Chondrocyte (in vitro differentiated cells): Measurements from ENCODE around the gene LRRTM4. TPM values are rescaled to one million over a fixed set of nuclear protein-coding genes. Genes with fewer than 3 reads are reported as not detected.

ENCODE experiments used
- DNase-seq: peaks from one replicate; pipeline ENCODE4 v3.0.0; 2021; ENCODE audit warnings: mixed read lengths, low spot score
- H3K27ac Mint-ChIP-seq: one replicate; pipeline ENCODE4 v1.8.0; 2021; ENCODE audit warnings: mild to moderate bottlenecking, moderate library complexity, mixed read lengths; ENCODE audit not compliant: unreplicated experiment
- H3K27me3 Mint-ChIP-seq: 2 replicates; pipeline ENCODE4 v1.8.0; 2021; ENCODE audit warnings: low read depth, mixed read lengths
- H3K36me3 Mint-ChIP-seq: 2 replicates; pipeline ENCODE4 v1.8.0; 2021; ENCODE audit warnings: low read depth, mixed read lengths
- H3K4me1 Mint-ChIP-seq: 2 replicates; pipeline ENCODE4 v1.8.0; 2021; ENCODE audit warnings: low read depth, mild to moderate bottlenecking, mixed read lengths
- H3K4me3 Mint-ChIP-seq: one replicate; pipeline ENCODE4 v1.8.0; 2021; ENCODE audit warnings: mild to moderate bottlenecking, moderate library complexity, mixed read lengths; ENCODE audit not compliant: unreplicated experiment
- H3K9me3 Mint-ChIP-seq: 2 replicates; pipeline ENCODE4 v1.8.0; 2021; ENCODE audit warnings: low read depth, mixed read lengths
- total RNA-seq: library from RNA; stranded (reverse); gene quantifications from 3 replicates; pipeline ENCODE4 v1.2.1, GENCODE V29; 2021
- TF ChIP-seq, protein P1 (sequence below): fragments of 200-600 bp; sonication (generic); IDR thresholded peaks from 2 replicates; pipeline ENCODE4 v1.5.0; 2021; ENCODE audit warnings: antibody characterized with exemption, mild to moderate bottlenecking, moderate library complexity

The LRRTM4 gene
- total RNA-seq, 1 donor from 2014 or later: not detected

DNA sequence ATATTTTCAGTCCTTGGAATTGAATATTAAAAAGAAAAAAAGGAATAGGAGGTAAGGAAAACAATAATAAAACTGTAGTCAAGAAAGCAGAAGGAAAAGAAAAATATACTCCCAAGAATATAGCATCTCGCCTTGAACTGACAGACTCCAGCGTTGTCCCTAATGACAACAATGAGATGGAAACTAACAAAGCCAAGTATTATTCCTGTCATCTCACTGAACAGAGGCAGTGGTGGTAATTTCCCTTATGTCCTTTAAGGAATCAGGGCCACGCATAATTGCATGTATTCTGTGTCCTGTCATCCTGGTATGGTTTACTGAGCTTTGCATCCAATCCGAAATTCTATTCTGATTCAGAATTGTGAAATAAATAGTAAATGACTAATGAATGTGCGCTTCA, 158.9 kb downstream of the LRRTM4 start:
- H3K4me1 Mint-ChIP-seq: no peaks in the 10 kb centered on the region
- H3K36me3 Mint-ChIP-seq: no peaks in the 10 kb centered on the region
- H3K27ac Mint-ChIP-seq: no peak overlapping the region
- no peak overlapping the region for H3K4me3 Mint-ChIP-seq
- no peak for DNase-seq
- H3K9me3 Mint-ChIP-seq: no peaks in the 10 kb centered on the region
- TF ChIP-seq, protein P1, sequence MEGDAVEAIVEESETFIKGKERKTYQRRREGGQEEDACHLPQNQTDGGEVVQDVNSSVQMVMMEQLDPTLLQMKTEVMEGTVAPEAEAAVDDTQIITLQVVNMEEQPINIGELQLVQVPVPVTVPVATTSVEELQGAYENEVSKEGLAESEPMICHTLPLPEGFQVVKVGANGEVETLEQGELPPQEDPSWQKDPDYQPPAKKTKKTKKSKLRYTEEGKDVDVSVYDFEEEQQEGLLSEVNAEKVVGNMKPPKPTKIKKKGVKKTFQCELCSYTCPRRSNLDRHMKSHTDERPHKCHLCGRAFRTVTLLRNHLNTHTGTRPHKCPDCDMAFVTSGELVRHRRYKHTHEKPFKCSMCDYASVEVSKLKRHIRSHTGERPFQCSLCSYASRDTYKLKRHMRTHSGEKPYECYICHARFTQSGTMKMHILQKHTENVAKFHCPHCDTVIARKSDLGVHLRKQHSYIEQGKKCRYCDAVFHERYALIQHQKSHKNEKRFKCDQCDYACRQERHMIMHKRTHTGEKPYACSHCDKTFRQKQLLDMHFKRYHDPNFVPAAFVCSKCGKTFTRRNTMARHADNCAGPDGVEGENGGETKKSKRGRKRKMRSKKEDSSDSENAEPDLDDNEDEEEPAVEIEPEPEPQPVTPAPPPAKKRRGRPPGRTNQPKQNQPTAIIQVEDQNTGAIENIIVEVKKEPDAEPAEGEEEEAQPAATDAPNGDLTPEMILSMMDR: no peak
- peaks cover 6% of the 10 kb centered on the region for H3K27me3 Mint-ChIP-seq

- H3K4me3 Mint-ChIP-seq: no peak overlapping the region
- no peaks in the 10 kb centered on the region for H3K4me1 Mint-ChIP-seq
- no peak overlapping the region for H3K27ac Mint-ChIP-seq
- no peaks in the 10 kb centered on the region for H3K36me3 Mint-ChIP-seq
- peaks cover 7% of the 10 kb centered on the region for H3K27me3 Mint-ChIP-seq
- TF ChIP-seq, protein P1: no peak
- no peak for DNase-seq
- no peaks in the 10 kb centered on the region for H3K9me3 Mint-ChIP-seq
Observed at GRCh38 chr2:77348821-77349220, 173.4 kb downstream of the LRRTM4 start.

GRCh38 chr2:77336013-77336412, 186.2 kb downstream of the LRRTM4 start:
- TF ChIP-seq, protein P1: no peak
- Mint-ChIP-seq H3K36me3 (no peaks in the 10 kb centered on the region), H3K27ac (no peak overlapping the region), H3K27me3 (no peaks in the 10 kb centered on the region), H3K9me3 (peaks cover 33% of the 10 kb centered on the region), H3K4me3 (no peak overlapping the region), H3K4me1 (no peaks in the 10 kb centered on the region)
- no peak for DNase-seq

DNA sequence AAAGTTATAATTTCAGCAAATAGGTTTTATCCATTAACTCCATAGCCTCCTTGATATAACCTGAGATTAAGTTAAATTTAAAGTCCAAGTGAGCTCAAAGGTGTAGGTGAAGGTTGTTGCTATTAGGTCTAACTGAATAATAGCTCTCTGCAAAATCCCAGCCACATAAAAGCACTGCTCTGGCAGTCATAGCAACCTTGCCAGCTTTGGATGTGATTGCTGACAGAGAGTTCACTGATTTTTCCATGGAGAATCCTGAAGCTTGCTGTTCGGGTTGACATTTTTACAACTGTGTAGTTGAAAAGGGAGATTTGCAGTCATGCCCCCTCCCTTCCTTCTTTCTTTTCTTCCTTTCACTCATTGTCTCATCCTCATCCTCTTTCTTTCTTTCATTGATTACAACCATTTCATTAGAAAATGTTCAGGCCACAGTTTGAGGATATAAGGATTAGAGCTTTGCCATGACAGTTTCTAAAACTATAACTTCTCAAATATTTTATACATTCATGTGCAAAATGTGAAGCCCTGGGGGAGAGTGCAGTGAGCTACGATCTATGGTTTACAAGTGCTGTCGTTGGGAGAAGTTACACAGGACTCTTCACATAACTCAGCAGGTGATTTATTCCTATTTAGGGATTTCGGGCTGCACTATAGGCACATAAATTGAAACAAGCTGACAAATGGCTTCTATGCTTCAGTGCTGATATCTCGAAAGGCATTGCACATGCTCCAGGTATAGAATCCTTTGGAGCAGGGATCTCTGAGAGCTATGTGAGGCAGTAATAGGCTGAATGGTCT, 193.8 kb downstream of the LRRTM4 start:
- Mint-ChIP-seq H3K9me3 (peaks cover 8% of the 10 kb centered on the region), H3K27me3 (peaks cover 2% of the 10 kb centered on the region), H3K4me1 (no peaks in the 10 kb centered on the region), H3K27ac (no peak overlapping the region), H3K4me3 (no peak overlapping the region), H3K36me3 (no peaks in the 10 kb centered on the region)
- TF ChIP-seq, protein P1: no peak
- no peak for DNase-seq

GRCh38 chr2:77325395-77325794, 196.8 kb downstream of the LRRTM4 start:
- Mint-ChIP-seq H3K27ac (no peak overlapping the region), H3K9me3 (no peaks in the 10 kb centered on the region), H3K4me1 (no peaks in the 10 kb centered on the region), H3K27me3 (peaks cover 4% of the 10 kb centered on the region), H3K36me3 (no peaks in the 10 kb centered on the region), H3K4me3 (no peak overlapping the region)
- no peak for DNase-seq
- TF ChIP-seq, protein P1: no peak
